Measurements from ENCODE around the gene MAP7D1. TPM values are rescaled to one million over a fixed set of nuclear protein-coding genes. Genes with fewer than 3 reads are reported as not detected.
"Not testable (repeated sequence)": the region's sequence is repeated elsewhere in the genome, so short reads cannot be mapped to it uniquely, and the experiment has no call there.

The MAP7D1 gene
- total RNA-seq, 2 donors from 2014 or later = 38.3 to 62.5 TPM

GRCh38 chr1:36211841-36212240 is 55.9 kb downstream of the MAP7D1 start:
- ATAC-seq = peak; percentile 59
- intact Hi-C loops (cut with DNase I, micrococcal nuclease) = no loop called here
- no peak for DNase-seq

- ATAC-seq = peak; percentile 91
- DNase-seq = no peak
- intact Hi-C loops (cut with DNase I, micrococcal nuclease) = no loop called here
Observed at GRCh38 chr1:36212782-36213181, 56.8 kb downstream of the MAP7D1 start.

GRCh38 chr1:36217670-36218069 is 61.7 kb downstream of the MAP7D1 start:
- DNase-seq = no peak
- peak; percentile 42 for ATAC-seq
- intact Hi-C loops (cut with DNase I, micrococcal nuclease) = no loop called here

- intact Hi-C loops (cut with DNase I, micrococcal nuclease); DNase-seq; ATAC-seq: not testable (repeated sequence)
Observed at GRCh38 chr1:36221901-36222300, 65.9 kb downstream of the MAP7D1 start.

GRCh38 chr1:36222481-36223380 is 66.8 kb downstream of the MAP7D1 start:
- intact Hi-C loops (cut with DNase I, micrococcal nuclease) = no loop called here
- DNase-seq (peak in 1 of 2 donors; percentile 33), ATAC-seq (no peak)

DNA sequence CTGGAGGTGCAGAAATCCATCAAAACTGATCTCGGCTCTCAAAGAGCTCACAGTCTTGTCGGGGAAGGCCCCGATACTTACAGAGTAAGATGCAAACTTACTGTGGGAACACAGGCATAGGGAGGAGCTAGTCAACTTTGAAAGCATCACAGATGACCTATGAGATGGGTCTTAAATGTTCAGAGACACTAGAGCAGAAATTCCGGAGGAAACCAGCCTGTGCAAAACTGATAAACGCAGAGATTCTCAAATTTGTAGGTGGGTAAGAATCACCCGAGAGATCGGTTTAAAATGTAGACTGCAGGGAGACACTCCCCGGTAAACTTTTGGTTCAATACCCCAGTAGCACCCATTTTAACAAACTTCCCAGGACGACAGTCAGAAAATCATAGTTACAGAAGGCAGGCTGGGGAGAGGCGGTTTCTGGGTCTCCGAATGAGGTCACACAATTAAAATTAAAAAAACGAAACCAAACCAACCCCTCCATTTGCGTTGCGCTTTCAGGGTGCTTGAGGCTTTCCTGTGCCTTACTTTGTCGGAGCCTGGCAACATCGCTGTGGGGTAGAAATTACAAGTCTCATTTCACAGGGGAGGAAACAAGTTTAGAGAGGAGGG is 67.5 kb downstream of the MAP7D1 start:
- DNase-seq (no peak), ATAC-seq (peak; percentile 31)
- intact Hi-C loops (cut with DNase I, micrococcal nuclease) = no loop called here

DNA sequence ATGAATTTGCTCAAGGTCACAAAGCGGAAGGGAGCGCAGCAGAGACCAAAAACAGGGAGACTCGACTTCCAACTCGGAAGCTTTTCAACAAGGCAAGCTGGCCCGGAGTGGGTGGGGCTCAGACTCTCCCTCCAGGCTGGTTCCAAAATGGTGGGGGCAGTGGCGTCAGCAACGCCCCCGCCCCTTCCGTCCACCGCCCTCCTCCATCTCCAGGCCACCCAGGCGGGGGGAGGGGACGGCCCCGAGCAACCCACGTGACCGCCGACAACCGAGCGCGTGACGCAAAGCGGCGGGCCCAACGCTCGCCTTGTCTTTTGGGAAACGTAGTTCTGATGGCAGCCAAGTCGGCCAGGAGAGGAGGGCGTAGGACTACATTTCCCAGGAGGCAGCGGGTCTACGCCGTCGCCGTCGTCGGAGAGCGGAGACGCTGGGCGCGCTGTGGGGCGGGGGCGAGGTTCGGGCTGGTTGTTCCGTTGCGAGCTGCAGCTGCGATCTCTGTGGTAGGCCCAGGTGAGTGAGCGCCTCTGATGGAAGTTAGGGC is 68.1 kb downstream of the MAP7D1 start, which contains the start of gene THRAP3:
TSS of gene THRAP3 (plus strand) at position 448 of the 541 bp plus-strand sequence. CDS start 58,121 bp downstream, outside the sequence.
- ATAC-seq (peak; percentile 91), DNase-seq (peak; percentile 99 to 100)
- intact Hi-C loops (cut with DNase I, micrococcal nuclease) = no loop called here

DNA sequence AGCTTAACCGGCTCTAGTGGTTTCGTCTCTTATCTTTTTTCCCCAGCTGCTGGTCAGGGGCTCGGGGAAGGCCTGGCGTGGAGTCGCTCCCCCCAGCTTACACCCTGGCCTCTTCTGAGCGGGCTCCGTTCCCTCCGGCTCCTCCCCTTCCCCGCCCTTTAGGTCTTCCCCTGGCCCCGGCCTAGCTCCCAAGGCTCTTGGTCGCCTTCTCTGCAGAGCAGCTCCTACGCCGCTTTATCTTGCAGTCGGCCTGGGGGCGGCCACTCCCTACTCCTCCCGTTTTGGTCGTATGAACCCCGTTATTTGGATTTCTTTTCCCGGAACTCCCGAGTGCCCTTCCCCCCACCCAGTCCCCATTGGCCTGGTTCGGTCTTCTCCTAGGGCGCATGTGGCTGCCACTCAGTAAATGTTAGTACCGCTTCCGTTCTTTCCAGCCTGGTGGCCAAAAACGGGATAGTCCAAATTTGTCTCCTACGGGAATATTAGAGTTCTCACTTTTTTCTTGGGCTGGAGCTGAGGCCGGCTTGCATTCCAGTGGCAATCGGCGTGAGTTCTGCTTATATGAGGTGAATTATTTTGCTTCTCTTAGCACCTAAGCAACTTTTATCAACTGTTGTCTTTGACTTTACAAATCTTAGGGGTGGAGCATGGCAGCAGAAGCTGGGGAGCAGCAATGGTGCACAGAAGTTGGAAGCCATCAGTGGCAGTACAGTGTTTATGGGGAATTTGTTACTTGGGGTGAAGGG is 68.8 kb downstream of the MAP7D1 start:
- ATAC-seq = peak; percentile 72
- intact Hi-C loops (cut with DNase I, micrococcal nuclease) = no loop called here
- peak; percentile 84 for DNase-seq

DNA sequence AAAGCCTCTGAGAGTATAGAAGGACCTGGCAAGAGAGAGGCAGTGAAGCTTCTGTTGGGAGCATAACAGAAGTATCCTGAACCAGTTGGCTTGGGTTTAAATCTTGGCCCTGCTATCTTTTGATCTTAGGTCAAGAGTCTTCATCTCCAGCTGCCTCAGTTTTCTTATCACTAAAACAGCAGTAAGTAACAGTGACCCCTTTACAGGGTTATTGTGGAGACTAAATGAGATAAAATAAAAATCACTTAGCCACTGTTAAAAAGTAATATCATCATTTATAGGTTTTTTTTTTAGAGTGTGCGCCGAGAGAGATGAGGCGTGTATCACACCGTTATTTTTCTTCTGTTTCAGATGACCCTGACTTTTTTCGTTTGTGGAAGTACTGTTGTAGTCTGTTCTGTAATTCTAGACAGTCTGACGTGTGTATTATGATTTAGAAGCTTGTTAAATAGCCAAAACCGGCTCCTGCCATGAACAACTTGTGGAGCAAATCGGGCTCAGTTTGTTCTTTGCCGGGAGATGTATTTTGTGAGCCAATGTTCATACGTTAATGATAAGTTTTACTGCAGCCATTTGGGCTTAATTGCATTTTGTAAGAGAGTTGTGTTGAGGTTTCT is 69.4 kb downstream of the MAP7D1 start:
- intact Hi-C loops (cut with DNase I, micrococcal nuclease) = no loop called here
- ATAC-seq (no peak), DNase-seq (no peak)

GRCh38 chr1:36230279-36230678 is 74.3 kb downstream of the MAP7D1 start:
- ATAC-seq; intact Hi-C loops (cut with DNase I, micrococcal nuclease); DNase-seq: not testable (repeated sequence)

Other genes with a start within 250 kb of the MAP7D1 start
- 10 to 100 TPM; 17.8 to 19.7 TPM for gene AGO3, start 225.1 kb upstream of the MAP7D1 start, total RNA-seq
- gene TEKT2, start 72.1 kb upstream of the MAP7D1 start, total RNA-seq = not detected
- 10 to 100 TPM; 22.2 to 22.3 TPM for gene ADPRS, start 67.3 kb upstream of the MAP7D1 start, total RNA-seq
- 1 to 10 TPM in 1 of 2 donors, under 1 TPM in 1; 0.55 to 1.8 TPM for gene COL8A2, start 30.9 kb upstream of the MAP7D1 start, total RNA-seq
- gene TRAPPC3, start 6.7 kb upstream of the MAP7D1 start, total RNA-seq = 10 to 100 TPM; 62.4 to 63.0 TPM
- gene THRAP3, start 68.3 kb downstream of the MAP7D1 start, total RNA-seq = 10 to 100 TPM; 78.7 to 79.7 TPM
- gene SH3D21, start 150.2 kb downstream of the MAP7D1 start, total RNA-seq = 10 to 100 TPM; 14.6 to 30.6 TPM
- gene EVA1B, start 167.5 kb downstream of the MAP7D1 start, total RNA-seq = 1 to 10 TPM; 2.9 to 8.9 TPM
- 10 to 100 TPM; 55.6 to 67.0 TPM for gene STK40, start 229.8 kb downstream of the MAP7D1 start, total RNA-seq
- 10 to 100 TPM; 24.1 to 24.2 TPM for gene LSM10, start 241.7 kb downstream of the MAP7D1 start, total RNA-seq

Data from left colon (tissue), 2 donors.